Stimulated activated CD4-positive, alpha-beta T cell treated with anti-CD3 and anti-CD28 coated beads, Interleukin-4, amount 100 ng/mL, for 4 hours (primary cell): ENCODE measurements around the gene HPSE2.
"Not testable (repeated sequence)": the region's sequence is repeated elsewhere in the genome, so short reads cannot be mapped to it uniquely, and the experiment has no call there.

Experiments used
- DNase-seq, 2 experiments: peaks; one replicate each; pipeline ENCODE4 v3.0.0-alpha.2; 2020

Gene HPSE2

DNA sequence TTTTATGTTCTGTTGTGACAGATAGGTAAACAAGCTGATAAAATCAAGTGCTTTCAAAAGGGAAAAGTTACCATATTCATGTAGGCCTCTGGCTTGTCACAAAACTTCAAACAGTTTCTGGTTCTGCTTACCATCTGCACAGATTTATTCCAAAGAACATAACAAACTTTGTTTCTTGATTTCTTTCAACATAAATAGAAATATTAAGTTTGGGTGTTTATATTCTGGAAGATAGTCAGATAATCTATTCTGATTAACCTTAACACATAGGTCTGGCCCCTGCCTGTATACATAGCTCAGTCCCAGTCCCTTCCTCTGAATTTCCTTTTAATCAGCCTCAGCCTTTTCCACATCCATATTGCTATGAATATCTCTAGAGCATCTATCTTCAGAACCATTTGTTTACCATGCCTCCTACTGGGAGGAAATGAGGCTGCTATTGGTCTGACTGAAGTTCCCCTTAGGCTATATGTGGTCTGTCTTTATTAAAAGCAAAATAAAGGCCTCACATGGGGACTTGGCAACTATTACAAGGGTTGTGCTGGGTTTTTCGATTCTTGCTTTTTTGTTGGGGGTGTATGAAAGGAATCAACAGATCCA is 319.0 kb downstream of the HPSE2 start:
- no peak for DNase-seq

DNA sequence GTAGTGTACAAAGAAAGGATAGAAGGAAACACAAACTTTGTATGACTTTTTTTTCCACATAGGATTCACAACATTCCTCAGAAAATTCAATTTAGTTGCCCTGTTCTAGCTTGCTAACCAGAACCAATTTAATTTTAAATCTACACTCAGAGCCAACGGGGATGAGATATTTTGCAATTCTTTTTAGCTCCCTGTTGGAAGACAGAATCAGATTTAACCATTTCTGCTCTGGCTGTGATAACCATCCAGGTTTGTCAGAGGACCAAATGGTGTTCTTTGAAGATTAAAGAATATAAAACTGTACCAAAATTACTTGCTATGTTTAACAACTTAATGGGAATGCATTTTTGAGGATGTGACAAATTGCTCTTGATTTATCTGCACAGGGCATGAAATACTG is 319.7 kb downstream of the HPSE2 start:
- no peak for DNase-seq

DNA sequence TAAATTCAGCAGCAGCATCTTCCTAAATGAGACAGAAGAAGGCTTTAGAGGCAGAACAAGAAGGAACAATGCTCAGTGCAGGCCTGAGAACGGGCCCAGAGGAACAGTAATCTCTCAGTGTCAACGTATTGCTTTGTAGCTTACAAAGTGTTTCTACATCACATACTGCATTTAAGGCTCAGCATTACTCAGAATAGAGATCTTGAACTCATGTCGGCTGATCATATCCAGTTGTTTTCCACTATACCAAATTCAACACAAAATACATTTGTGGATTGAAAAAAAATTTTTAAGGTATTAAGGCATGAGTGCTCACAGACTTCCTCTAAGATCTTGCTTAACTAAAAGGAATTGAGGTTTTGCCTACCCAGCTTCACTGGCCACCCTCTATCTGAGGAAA is 325.1 kb downstream of the HPSE2 start:
- no peak for DNase-seq

DNA sequence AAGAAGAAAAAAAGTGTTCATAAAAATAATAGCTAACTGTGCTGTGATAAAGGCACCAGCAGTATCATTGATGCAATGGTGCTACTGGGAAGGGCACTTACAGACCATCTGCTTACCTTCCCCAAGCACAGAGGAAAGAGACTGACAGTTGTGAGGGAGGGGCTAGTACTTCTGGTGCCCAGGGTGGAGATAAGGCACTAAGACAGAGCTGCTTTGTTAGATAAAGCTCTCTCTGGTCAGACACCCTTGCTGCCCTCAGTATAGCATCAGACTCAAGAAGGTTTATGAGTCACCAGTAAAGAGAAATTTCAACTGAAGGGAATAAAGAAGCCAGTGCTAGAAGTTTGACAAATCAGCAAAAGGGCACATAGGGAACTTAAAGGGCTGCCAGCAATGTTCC is 325.6 kb downstream of the HPSE2 start:
- DNase-seq: no peak

DNA sequence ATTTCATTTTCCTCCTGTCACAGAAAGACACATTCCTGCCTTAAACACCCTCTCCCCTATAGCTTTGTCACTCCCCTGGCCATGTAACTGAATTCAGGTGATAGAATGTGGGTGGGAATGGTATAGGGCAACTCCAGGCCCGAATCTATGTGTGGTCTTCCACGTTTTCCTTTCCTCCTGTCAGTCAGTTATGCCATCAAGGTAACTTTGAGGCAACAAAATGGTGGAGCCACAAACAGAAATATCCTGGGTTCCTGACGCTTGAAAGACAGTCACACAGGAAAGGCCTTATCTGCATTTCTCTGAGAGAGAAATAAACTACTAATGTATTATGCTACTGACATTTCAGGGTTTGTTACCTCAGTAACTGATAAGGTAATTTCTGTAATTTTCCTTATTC is 326.8 kb downstream of the HPSE2 start:
- DNase-seq: no peak

DNA sequence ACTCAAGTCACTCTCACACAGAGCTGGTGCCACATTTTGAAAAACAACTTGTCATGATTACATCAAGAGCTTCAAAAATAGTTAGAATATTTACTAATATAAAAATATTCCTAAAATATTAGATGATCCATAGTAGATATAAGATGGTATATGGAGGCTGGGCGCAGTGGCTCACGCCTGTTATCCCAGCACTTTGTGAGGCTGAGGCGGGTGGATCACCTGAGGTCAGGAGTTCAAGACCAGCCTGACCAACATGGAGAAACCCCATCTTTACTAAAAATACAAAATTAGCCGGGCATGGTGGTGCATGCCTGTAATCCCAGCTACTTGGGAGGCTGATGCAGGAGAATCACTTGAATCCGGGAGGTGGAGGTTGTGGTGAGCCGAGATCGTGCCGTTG is 327.4 kb downstream of the HPSE2 start:
- not testable (repeated sequence) for DNase-seq

DNA sequence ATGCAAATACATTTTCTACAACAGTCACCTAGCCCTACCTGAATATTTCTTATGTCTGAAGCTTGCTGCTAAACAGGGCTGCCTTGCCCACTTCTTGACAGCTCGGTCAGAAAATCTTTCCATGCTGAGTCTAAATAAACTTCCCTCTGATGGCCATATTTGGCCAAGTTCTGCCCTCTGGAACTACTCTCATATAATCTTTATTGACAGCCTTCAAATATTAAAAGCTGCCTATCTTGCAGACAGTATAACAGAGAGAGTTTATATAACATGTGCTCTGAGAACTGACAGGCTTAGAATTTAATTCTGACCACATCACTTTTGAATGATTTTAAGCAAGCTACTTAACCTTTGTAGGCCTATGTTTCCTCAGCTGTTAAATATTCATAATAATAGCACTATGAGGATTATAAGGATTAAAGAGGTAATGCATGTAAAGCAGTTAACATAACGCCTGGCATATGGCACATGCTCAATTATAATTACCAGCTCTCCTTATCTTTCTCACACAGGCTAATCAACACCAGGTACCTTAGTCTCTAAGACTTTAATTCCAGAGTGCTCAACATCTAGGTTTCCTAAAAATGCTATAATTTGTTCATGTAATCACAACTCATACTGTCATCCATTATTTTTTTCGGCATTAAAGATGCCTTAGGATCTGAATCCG is 334.1 kb downstream of the HPSE2 start:
- DNase-seq: no peak

DNA sequence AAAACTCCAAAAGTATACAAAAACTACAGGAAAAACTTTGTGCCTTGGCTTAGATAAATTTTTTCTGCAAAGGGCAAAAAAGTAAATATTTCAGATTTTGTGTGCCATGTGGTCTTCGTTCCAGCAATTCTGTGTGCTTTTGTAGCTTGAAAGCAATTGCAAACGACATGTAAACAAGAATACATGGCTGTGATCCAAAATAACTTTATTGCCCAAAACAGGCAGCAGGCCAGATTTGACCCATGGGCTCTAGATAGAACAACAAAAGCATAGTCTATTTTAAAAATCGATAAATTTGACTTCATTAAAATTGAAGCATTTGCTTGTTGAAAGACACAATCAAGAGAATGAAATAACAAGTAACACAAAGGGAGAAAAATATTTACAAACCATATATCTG is 336.6 kb downstream of the HPSE2 start:
- no peak for DNase-seq

DNA sequence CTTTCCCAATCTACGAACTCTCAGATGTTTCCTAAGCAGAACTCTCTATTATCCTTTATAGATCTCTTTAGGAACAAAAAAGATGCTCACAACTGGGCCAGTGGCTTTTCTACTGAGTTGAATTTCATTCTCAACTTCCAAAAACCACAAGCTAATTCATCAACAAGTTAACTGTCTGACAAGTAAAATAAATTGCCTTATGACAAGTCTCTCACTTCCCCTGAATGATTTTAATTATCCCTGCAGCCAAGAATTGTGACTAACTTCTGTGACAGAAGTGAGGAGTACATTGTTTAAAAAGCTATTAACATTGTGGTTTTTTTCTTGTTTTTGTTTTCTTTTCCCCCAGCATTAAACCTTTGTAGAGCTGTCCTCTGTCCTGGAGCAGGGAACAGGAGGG is 343.1 kb downstream of the HPSE2 start:
- DNase-seq: no peak

DNA sequence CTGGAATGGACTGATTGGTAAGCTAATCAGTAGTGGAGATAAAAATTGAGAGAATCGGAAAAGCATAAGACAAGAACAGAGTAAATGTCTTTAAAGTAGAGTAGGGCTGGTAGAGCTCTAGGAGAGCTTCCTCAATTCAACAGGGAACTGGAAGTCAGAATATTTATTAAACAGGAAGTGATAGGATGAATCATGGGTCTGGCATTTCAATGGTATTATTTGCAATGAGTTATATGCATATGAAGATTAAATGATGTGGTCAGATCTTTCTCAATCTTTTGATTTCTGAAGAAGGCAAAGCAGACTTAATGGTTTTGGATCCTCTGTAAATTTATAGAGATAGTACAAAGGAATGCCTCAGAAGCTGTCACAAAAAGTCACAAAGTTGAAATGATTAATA is 349.0 kb downstream of the HPSE2 start:
- DNase-seq: no peak

DNA sequence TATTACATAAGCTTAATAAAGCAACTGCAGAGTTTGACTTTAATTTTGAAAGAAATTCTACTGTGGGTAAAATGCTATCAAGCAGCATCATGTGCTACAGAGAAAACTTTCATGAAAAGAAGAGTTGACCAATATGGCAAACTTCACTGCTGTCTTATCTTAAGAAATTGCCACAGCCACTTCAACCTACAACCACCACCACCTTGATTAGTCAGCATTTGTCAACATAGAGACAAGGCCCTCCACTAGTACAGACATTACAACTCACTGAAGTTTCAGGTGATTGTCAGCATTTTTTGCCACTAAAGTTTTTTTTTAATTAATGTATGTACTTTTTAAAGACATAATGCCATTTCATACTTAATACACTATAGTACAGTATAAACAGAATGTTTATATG is 350.3 kb downstream of the HPSE2 start:
- DNase-seq: no peak

DNA sequence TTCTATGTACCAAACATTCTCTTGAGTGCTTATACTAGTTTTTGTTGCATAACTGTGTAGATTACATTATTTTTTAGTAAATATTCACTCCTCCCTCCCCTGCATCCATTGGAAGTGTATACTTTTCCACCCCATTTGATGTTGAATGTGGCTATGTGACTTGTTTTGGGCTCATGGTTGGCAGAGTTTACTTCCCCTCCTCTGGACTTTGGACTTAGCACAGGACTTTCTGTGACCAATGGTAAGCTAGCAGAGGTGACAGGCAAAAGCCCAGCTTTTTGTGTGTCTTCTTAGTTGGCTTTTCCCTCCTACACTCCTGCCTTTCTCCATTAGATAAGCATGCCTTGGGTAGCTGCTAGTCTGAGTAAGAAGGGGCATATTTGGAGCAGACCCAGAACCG is 353.9 kb downstream of the HPSE2 start:
- no peak for DNase-seq

DNA sequence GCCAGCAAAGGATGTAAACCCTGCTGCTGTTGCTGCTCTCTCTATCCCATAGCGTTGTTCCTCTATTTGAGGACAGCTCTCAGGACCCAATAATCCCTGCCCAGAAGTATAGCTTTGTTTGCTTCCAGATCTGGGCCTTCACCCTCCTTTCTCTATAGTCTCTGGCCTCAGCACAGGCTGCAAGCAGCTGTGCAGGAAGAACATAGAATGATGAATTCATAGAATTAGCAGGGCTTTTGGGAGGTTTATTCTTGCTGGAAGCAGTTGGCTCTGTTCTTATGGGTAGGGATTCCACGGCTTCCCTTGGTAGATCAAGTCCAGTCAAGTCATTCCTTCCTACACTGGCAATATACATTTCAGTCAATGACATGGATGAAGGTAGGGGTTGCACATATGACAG is 354.7 kb downstream of the HPSE2 start:
- no peak for DNase-seq

DNA sequence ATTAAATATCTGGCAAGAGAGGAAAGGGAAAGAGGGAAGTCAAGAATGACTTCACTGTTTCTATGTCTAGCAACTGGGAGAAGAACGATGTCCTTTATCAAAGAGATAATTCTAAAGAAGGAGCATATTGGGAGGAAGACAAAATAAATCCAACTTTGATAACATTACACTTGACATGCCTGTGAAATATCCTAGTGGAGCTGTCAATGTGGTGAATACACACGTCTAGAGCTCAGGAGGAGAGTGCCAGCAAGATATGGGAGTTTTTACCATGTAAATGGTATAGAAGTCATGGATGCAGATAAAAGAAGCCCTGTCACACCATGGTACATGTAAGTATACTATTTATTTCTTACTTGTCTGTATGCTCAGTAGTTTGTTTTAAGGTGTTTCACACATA is 356.7 kb downstream of the HPSE2 start:
- no peak for DNase-seq

DNA sequence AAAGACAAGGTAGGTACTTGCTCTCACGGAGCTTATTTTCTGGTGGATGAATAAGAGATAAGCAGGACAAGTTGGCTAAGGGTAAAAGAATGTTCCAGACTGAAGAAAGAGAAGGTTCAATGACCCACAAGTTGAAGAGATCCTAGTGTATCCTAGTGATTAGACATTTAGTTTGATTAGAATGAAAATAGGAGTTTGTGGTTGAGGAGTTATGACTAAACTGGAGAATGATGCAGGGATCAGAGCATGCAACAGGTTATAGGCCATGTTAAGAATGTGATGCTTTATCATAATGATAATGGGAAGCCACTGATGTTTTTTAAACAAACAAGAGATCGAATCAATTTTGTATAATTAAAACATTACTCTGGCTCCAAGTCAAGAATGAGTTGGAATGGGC is 357.2 kb downstream of the HPSE2 start:
- DNase-seq: no peak

DNA sequence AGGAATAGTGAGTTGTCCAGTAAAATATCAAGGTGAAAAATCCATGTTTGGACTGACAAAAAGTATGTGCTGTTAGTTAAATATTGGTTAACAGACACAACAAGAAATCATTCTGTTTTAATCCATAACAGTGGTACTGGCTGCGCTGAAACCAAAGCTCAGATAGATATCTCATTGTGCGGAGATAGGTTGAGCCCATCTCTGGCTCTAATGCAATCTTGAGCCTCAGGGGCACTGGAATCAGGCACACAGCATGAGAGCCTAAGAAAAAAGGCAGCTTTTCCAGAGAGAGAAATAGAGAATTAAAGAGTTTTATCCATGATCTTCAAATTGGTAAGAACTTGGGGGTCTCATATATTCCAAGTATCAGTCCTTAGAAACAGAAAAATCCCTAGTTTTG is 373.7 kb downstream of the HPSE2 start:
- DNase-seq: no peak

DNA sequence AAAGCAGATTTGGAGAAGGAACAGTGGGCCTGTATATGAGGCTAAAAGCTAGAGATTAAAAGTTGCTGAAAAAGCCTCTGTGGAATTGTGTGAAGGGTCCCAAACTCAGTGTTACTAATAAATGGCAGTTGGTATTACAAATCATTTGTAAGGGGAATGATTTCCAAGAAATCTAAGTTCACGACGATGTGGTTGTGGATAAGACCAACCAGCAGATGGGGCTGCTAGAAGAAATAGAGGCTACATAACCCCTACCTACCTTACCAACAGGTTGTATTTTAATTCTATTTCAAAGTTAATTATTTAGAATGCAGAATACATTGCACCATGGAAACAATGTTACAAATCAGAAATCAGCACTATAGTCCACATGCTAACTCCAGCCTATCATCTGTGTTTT is 377.1 kb downstream of the HPSE2 start:
- no peak for DNase-seq

DNA sequence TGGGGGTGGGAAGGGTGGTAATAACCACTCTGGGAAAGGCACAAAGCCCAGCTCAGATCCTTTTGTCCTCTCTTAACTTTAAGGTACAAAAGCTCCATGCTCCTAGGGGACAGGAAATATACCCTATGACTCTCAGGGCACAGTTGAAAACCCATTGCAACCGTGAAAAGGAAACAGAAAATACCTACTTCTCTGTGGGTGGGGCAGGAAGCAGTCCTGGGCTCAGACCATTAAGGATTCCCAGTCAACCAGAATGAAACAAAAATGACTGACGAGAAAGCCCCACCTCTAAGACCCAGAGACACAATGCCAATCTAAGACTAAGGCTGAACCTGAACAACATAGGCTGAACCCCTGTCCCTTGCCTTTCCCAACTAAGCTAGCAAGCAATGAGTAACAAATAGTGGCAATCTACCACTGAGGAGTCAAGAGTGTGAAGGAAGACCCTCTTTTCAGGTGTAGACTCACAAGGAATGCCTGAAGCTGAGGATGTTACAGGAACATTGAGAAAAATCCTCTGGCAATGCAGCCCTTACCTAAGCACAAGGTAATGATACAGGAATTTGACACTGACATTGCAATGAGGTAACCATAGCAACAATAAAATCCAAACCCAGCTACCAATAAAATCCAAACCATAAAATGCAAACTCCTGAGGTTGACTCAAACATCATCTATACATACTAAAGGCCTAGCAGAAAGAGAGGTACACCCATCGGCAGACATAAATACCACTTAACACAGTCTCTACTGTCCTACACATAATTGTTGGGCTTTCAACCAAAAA is 380.1 kb downstream of the HPSE2 start:
- DNase-seq: no peak

DNA sequence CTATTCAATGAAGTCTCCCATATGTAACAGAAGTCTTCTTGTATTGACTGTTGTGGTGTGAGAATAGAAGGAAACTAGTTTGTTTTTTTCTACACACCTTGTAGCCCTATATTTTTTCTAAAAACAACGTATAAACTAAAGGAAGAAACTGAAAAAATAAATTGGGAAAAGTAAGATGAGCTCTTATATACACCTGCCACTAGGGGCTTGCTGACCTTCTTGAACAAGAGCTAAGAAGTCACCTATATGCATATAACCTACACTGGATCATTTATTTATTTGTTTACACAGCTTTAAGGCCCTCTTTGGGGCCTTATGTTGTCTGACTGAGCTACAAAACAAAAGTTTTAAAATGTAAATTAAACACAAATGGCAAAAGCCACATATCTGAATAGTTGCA is 383.0 kb downstream of the HPSE2 start:
- DNase-seq: no peak

DNA sequence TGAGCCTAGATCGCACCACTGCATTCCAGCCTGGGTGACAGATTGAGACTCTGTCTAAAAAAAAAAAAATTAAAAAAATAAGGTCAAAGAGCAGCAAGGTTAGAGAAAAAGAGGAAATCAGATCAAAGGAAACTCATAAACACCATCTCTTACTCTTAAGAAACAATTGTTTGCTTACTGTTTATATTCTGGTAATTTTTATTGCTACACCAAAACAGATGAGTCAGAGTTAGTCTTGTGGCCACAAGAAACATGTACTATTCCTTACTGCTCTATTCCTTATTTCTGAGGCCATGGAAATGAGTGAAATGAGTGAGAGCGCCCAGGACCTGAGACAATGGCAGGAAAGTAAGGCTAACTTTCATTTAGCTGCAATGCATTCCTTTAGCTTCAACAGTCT is 387.3 kb downstream of the HPSE2 start:
- no peak for DNase-seq

DNA sequence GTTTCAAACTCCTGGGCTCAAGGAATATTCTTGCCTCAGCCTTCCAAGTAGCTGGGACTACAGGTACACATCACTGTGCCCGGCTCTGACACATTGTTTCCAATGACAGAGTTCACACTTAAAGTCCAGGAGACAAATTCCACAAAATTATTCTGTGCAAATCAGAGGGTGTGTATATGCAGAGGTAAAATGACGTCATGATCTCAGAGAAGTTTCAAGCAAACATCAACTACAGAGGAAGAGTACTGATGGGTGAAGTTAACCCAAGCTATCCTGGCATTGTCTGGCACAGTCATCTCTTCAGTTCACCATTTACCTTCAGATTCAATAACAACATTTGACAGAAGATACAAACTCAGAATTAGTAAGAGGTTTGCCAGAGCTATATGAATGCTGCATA is 388.9 kb downstream of the HPSE2 start:
- DNase-seq: no peak

DNA sequence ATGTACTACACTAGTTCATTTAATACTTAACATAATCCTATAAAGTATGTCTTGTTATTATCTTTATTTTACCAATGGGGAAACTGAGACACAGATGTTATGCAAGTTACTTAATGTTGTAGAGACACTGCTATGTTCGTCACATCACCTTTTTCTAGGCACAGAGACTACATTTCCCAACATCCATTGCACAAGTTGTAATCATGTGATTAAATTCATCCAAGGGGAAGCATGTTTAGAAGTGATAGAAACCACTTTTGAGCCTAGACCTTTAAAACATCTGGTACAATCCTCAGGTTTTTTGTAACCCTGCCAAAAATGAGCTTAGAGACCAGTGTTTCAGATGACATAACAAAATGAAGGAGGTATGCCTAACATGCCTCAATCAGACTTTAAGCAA is 402.1 kb downstream of the HPSE2 start:
- no peak for DNase-seq

DNA sequence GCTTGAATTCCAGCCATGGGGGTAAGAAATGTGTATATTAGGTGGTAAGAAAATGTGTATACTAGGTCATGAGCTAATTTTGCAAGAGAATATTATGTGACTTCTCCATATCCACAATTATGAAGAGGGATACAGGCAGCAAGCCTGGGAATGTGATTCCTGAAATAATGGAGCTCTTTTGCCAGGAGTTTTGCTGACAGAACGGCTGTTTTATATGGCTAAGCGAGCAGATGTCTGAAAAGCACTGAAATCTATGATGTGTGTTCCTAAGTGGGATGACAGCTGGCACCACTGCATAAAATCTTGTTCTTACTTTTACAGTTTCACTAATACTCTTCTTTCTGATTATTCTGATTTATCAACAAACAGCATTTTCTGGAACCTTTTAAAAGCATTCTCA is 402.9 kb downstream of the HPSE2 start:
- no peak for DNase-seq

DNA sequence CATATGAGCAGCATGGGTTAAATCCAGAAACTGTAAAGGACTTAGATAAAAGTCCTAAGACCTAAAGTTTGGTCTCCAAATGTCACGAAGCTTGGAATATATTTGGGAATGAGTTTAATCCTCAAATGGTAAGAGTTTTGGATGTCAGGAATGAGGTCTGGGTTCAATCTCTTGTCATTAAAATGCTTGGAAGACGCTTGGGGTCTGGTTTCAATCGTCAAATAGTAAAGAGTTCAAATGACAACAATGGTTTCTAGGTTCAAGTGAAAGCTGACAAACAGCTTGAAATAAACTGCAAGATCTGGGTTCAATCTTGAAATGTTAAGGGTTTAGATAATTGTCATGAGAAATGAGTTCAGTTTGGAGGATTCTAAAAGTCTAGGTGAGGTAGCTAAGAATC is 403.5 kb downstream of the HPSE2 start:
- DNase-seq: no peak

DNA sequence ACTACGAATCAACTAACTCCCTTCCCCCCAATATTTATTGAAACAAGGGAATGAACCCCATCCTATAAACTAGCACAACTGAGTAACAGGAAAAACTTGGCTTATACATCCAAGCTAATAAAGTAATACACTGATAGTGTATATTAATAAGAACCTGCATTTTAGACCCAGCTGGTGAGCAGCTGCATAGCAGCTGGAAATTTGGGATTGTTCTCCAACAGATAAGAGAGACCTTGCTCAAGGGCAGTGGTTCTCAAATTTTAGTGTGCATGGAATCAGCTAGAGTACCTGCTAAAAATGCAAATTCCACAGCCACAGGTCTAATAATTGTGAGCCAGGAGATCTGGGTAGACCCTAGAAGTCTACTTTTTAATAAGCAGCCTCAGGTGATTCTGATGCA is 404.3 kb downstream of the HPSE2 start:
- DNase-seq: no peak
